GM03348 (cell line): ENCODE data around the gene PHPT1.
A peak's percentile ranks its signal among the peaks of the same experiment; 100 is the strongest.
"Not testable (repeated sequence)": the region's sequence is repeated elsewhere in the genome, so short reads cannot be mapped to it uniquely, and the experiment has no call there.

Source experiments
- DNase-seq: peaks from one replicate; pipeline ENCODE4 v3.0.0; 2012; ENCODE audit warnings: low spot score

Gene PHPT1

GRCh38 chr9:136837146-136837855, 11.9 kb upstream of the PHPT1 start:
- DNase-seq: no peak

- DNase-seq: not testable (repeated sequence)
These were observed 11.3 kb upstream of the PHPT1 start for GRCh38 chr9:136837856-136838277.

GRCh38 chr9:136838314-136839228, 10.6 kb upstream of the PHPT1 start:
- no peak for DNase-seq

DNA sequence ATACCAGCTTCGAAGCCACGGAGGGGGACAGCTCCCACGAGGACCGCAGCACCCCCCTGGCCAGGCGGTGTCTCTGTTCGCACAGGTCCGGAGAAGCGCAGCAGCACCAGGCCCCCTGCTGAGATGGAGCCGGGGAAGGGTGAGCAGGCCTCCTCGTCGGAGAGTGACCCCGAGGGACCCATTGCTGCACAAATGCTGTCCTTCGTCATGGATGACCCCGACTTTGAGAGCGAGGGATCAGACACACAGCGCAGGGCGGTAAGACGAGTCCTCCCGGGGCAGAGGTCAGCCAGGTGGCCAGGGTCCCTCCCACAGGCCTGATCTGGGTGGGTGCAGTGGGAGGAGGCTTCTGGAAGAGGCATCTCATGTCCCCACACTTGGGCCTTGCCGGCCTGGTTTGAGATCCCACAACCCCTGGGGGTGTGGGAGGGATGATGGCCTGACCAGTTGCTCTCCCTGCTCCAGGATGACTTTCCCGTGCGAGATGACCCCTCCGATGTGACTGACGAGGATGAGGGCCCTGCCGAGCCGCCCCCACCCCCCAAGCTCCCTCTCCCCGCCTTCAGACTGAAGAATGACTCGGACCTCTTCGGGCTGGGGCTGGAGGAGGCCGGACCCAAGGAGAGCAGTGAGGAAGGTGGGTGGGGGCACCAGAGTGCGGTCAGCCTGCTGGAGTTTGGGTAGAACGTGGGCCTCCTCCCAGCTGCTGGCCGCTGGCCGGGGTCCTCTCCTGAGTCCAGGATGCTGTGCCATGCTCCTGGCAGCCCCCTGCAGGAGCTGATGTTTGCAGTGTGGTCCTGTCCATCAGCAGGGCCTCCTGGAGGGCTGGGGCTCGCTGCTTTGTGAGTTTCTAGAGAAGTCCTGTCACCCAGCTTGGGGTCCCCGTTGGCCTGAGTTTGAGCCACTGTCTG, 9.7 kb upstream of the PHPT1 start:
- DNase-seq: no peak

- DNase-seq: no peak
These were observed 8.9 kb upstream of the PHPT1 start for GRCh38 chr9:136840140-136840876.

DNA sequence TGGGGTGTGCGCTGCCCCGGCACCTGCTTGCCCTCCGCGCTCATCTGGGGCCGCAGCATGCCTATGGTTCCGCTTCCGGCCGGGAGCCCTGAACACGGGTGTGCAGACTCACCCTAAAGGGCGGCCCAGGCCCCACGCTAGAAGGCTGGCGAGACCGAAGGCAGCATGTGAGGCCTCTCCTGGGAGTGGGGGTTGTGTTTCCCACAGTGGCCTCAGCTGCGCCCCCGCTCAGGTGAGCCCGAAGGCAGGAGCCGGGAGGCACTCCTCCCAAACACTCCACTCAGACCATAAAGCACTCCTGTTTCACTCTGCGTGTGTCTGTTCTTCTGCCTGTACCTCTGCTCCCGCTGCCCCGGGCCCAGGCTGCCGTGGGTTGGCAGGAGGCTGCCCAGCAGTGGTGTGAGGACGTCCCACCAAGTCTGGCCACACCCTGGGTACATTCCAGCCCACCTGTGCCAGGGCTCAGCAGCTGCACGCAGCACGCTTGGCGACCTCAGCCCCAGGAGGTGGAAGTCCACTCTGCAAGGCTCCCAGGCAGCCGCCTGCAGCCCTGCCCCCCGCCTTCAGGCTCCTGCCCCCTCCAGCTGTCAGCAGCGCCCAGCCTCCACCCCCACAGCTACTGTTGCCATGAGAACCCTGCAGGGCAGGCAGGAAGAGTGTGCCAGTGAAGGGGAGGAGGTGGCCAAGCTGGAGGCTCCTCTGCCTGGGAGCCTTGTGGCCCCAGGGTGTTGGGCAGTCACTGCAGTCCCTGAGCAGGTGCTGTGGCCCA, 8.1 kb upstream of the PHPT1 start:
- DNase-seq: peak; percentile 45

- not testable (repeated sequence) for DNase-seq
These were observed 7.4 kb upstream of the PHPT1 start for GRCh38 chr9:136841646-136842379.

DNA sequence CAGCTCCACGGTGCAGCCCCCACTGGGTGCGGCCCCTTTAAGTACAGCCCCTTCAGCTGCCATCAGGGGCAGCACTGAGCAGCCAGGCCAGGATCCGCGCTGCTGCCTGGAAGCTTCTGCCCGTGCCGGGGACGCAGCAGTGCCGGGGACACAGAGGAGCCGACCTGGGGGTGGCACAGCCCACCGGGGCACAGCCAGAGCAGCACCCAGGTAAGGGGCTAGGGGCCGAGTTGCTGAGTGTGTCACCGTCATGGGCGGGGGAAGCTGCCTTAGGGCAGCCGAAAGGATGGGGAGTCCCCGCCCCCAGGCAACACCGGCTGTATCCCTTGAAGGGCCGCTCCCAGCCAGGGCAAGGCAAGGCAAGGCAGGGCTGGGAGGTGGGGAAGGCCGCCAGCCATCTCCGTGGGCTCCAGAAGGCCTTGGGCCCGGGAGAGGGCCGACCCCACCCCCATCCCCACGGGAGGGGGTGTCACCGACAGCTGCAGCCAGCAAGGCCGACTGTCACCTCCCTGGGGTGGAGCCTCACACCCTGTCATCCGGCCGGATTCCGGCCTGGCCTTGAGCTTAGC, 6.7 kb upstream of the PHPT1 start, which contains the start of gene AJM1:
Gene AJM1 (plus strand): TSS at position 99 of the 569 bp plus-strand sequence. CDS start 1,937 bp downstream, outside the sequence.
- DNase-seq: peak; percentile 87

GRCh38 chr9:136843159-136843800, 5.9 kb upstream of the PHPT1 start:
- DNase-seq: not testable (repeated sequence)

DNA sequence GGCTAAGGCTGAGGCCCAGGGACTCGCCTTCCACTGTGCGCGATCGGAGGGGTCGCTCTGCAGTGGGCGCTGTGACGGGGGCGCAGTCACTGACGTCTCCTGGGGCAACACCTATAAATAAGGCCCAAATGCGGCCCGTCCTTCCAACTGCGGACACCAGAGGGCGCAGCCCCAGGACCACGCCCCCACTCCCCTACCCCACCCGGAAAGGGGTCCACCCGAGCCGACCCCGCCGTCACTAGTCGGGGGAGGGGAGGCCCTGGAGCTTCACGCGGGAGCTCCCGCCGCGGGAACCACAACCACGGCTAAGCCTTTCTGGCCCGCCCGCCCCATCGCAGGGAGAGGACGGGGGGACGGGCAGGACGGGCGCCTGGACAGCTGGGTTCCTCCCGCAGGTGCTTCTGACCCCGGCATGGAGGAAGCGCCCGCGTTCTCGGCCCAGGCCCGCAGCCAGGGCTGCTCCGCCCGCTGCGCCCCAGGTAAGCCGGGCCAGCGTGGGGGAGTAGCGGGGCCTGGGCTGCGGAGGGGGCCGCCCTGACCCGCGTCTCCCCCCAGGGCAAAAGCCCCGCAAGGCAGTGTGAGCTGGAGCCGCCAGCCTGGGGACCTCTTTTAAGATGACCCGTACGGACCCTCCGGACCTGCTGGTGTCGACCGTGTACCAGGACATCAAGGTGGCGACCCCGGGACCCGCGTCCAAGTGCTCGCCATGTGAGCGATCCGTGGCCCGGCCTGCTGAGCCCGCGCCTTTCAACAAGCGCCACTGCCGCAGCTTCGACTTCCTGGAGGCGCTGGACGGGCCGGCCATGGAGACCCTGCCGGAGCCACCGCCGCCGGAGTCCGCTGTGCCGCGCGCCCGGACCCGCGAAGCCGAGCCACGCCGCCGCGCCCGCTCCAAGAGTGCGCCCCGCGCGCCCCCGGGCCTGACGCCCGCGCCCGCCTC, 5.1 kb upstream of the PHPT1 start:
- DNase-seq: not testable (repeated sequence)

DNA sequence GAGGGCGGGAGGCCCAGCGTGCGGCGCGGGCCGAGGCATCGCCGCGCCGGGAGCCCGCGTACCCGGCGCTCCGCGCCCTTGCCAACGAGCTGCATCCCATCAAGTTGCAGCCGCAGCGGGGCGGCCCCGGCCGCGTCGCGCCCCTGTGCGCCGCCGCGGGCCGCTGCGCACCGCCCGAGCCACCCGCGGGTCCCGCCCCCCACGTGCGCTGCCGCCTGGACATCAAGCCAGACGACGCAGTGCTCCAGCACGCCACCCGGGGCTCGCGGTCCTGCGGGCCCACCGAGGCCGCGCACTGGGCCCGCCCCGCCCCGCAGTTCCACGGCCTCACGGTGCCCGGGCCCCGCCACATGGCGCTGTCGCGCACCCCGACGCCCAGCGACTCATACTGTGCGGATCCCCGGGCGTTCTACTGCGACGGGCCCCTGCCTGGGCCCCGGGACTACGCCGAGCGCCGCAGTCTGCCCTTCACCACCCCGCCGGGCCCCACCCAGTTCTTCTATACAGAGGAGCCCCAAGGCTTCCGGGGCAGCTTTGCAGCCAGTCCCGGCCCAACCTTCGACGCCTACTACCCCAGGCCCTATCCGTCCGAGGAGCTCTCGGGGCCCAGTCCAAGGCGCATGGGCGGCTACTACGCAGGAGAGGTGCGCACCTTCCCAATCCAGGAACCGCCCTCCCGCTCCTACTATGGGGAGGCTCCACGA, 4.3 kb upstream of the PHPT1 start:
- DNase-seq: no peak

GRCh38 chr9:136845465-136846260, 3.5 kb upstream of the PHPT1 start:
- DNase-seq: no peak

GRCh38 chr9:136846376-136847087, 2.7 kb upstream of the PHPT1 start:
- DNase-seq: no peak

GRCh38 chr9:136847088-136847825, 2.0 kb upstream of the PHPT1 start:
- peak; percentile 75 for DNase-seq
